HTR-8/SVneo (cell line): ENCODE results near the gene ST8SIA4.
A peak's percentile ranks its signal among the peaks of the same experiment; 100 is the strongest.

Source experiments
- DNase-seq: peaks from one replicate; pipeline ENCODE4 v3.0.0; 2011; ENCODE audit warnings: low spot score, mixed read lengths; ENCODE audit not compliant: insufficient read length
- FAIRE-seq: peaks from 2 replicates; lab custom pipeline; 2011; peaks lifted over from hg19 to GRCh38; lab: Jason Lieb, UNC

The ST8SIA4 gene

DNA sequence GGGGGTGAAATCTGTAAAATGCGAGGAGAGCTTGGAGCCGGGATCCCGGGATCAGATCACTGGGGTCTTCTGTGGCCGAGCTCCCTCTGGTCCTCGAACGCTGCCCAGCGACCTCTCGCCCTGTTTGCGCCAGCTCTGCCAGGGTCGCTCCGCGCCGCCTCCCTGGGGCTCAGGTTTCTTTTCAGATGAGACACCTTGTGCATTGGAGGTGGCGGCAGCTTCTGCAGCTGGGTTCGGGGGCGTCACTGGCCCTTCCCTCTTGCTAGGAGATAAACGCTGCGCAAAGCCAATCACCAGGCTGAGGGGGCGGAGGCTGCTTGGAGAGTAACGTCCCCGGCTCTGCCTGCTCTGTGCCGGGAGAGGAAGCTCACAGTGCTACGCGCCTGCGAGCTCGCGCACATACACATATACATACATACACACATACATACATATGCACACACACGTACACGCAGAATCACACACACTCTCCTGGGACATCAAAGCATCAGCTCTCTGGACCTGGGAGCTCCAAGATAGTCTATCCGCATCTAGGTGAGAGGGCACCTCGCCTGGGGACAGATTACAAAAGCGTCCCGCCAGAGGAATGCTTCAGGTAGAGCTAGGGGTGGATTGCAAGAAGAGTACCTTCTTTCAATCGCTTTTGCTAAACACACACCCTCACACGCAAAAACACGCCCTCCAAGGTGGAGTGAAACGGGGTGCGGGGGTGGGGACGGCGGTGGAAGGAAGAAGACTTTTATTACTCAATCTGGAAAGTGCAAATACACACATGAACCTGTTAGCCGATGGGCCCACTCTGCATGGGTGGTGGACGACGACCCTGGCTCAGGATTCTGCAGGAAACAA lies at the start of gene ST8SIA4:
ST8SIA4 (minus strand) TSS at position 244 of the 849 bp plus-strand sequence. CDS start 327 bp downstream, outside the sequence.
- DNase-seq, result peak; percentile 23
- FAIRE-seq, result peak; percentile 46

DNA sequence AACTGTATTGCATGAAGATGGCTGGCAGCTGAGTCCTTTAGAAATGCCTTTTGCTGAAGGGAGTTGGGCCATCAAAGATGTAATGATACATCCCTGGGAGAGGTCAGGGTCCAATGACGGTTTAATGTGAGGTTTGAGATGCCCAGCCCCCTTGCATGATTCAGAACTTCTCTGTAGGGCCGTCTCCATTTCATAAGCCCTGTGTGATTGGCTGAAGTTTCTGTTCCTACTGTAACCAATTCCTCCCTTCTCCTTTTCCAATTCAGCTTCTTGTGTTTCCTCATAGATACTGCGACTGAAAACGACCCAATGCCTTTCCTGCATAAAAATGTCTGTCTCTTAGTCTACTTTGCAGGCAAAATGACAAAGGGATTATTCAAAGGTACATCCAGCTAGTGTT lies 47.9 kb upstream of the ST8SIA4 start:
- FAIRE-seq (no peak), DNase-seq (no peak)

- FAIRE-seq (no peak), DNase-seq (no peak)
Observed at GRCh38 chr5:100913298-100913697, 10.2 kb upstream of the ST8SIA4 start.

DNA sequence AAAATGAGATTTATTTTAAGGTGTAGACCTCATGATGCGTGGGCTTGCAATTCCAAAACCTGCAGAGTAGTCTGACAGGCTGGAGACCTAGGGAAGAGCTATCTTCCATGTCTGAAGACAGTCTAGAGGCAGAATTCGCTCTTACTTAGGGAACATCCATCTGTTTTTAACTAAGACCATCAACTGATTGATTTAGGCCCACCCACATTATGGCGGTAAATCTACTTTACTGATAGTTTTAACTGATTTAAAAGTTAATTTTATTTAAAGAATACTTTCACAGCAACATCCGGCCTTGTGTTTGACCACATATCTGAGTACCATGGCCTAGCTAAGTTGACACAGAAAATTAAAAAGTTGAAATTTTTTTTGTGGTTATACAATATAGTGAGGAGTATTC lies 6.0 kb upstream of the ST8SIA4 start:
- FAIRE-seq (no peak), DNase-seq (no peak)

DNA sequence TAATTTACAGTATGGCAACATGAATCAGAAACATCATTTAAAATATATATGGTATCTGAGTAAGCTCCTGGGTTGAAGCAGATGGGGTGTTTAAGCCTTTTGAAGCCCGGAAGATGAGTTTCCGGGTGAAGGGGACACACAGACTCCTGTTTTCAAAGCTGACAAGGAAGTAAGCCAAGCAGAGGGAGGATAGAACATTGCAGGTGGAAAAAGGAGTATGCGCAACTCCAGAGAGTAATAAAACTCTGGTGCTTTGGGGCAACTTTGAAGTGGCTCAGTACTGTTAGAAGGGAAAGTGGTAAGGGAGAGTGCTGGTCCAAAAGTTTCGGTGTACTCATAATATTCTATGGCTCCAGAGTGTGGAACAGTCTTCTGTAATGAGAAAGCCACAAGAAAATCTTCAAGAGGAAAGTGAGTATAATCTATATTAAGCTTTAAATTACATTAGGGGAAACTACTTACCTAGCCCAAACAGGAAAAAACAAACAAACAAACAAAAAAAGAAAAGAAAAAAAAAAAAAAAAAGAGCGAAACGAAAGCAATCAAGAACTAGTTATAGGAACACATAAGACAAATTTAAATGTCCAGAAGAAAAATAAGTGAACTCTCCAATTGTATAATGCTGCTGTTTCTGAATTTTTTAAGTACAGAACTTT lies 2.3 kb upstream of the ST8SIA4 start:
- no peak for DNase-seq
- FAIRE-seq, result no peak

DNA sequence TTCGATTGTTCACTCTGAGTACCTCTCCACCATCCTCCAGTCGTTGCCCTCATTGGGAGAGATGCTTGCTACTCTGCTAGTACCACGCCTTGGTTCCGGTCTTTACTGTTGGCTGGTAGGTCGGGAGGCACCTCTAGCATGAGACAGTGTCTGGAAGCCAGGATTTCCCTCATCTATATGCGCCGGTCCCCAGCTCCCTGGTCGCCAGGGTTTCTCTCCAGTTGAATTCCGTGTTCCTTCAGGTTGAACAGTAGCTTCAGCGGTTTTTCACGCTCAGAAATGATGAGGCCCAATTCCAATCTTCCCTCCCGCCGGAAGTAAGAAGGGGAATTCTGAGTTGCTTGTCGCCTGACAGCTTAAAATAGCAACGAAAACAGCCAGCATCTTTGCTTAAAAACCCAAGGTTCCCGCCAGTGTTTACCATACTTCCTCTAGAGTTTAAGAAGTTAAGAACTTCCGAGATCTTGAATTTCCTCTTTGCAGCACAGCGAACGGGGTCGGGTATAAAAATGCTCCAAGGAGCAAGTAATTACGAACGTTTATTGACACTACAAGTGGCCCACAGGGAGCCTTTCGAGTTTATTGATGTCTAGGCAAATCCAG lies 1.3 kb upstream of the ST8SIA4 start:
- DNase-seq (no peak), FAIRE-seq (no peak)

GRCh38 chr5:100902440-100903038 lies 543 bp downstream of the ST8SIA4 start:
- DNase-seq, result no peak
- FAIRE-seq, result no peak

DNA sequence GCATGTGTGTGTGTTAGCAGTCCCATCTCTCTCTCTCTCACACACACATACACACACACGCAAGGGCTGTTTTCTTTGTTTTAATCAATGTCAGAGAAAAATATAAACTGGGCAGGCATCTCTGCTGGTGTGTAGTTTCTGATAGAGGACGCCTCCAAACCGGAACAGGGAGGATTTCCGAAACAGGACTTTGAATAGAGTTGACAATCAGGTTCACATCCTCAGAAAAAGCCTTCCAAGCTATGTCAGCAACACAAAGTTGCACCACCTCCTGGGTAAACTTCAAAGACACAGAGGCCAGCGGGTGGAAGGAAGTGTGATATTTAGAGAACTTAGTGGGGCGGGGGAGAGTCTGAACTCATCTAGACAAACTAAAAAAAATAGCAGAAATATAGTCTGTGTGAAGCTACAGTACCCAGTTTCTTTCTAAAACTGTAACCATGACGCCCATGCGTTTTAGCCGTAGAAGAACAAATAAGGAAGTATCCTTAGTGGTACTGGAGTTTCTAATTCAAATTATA lies 1.2 kb downstream of the ST8SIA4 start:
- no peak for FAIRE-seq
- no peak for DNase-seq

- FAIRE-seq, result no peak
- DNase-seq, result no peak
Observed at GRCh38 chr5:100900796-100901781, 2.0 kb downstream of the ST8SIA4 start.

GRCh38 chr5:100900142-100900795 lies 2.8 kb downstream of the ST8SIA4 start:
- no peak for DNase-seq
- no peak for FAIRE-seq

GRCh38 chr5:100899675-100900074 lies 3.4 kb downstream of the ST8SIA4 start:
- no peak for DNase-seq
- no peak for FAIRE-seq

DNA sequence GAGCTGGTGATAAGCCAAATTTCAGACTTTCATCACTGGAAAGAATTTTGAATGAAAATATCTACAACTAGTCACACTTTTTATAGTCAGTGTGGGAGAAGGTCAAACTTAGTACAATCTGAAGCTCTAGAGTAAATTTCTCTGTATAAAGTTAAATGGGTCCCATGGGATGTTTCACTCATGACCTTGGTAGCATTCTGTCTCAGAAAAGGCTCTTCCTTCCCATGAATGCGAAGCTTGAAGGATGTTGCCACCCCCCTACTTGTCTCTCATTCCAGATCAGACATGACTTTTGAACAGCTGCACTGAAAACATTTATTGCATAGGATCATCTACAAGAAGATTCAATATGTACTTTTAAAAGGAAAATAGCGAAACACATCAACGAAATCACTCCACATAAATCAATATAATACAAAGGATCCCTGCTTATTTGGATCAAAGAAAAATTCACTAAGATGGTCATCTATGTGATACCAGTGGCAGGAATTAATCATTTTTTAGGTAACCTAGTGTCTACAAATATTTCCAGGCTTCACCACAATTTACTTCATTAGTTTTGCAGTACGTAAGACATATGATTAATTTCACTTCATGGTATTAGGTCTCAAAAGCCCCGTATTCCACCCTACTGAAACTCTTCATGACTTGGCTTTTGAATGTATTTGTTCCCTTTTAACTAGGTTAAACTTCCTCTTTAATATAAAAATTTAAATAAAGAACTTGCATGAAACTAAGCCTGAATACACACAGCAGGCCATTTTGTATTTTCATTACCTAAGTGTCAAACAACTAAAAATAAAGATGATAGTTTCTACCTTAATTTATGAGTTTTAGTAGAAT lies 4.4 kb downstream of the ST8SIA4 start:
- no peak for FAIRE-seq
- DNase-seq, result no peak

DNA sequence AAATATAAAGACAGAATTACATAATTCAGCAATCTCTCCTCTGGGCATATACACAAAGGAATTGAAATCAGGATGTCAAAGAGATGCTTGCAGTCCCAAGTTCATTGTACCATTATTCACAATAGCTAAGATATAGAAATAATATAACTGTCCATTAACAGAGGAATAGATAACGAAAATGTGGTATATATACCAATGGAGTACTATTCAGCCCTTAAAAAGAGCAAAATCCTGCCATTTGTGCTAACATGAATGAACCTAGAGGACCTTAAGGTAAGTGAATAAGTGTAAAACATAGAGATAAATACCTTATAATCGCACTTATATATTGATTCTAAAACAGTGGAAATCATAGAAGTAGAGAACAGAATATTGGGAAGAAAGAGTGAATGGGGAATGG lies 7.0 kb downstream of the ST8SIA4 start:
- FAIRE-seq (no peak), DNase-seq (no peak)

DNA sequence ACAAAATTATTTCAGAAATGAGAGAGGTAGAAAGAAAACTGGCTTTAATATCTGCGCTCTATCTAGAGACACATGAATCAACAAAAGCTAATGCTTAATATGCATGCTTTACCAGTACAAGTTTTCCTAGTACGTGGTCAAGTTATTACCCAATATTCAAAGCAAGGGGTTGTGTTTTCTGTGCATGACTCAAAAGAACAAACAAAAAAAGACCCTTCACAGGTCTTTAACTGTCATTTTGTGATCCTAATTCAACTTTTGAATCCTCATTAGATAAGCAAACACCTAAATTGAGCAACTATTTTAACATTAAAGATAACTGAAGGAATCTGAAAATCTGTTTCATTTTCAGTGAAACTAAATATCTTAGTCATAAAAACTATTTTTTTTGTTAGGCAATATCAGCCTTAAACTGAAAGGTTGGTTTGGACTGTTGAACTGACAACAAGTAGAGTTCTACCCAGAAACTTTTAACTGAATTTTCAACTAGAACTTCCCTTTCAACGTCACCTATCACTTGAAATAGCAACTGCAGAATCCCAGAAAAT lies 12.5 kb downstream of the ST8SIA4 start:
- DNase-seq, result no peak
- no peak for FAIRE-seq

DNA sequence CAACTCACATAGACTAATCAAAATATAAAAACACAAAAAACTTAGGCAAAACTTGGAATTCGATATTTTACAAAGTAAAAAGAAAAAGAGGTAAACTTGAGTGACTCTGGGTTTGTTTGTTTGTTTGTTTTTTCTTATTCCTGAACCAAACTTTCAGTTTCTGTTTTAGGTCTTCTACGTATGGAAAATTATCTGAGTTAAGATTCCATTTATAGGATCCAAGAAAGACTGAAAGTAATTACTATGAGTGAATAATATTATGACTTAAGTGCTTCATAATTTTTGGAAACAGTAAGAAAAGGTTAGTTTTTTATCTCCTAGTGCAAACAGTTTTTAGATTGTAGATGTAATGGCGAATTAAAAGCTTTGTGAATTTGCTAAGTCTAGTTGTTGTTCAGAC lies 13.2 kb downstream of the ST8SIA4 start:
- DNase-seq (no peak), FAIRE-seq (no peak)

- DNase-seq (no peak), FAIRE-seq (no peak)
Observed at GRCh38 chr5:100889165-100889743, 13.8 kb downstream of the ST8SIA4 start.

- FAIRE-seq, result no peak
- no peak for DNase-seq
Observed at GRCh38 chr5:100877274-100877673, 25.8 kb downstream of the ST8SIA4 start.
